Epithelial cell of proximal tubule (primary cell): Measurements from ENCODE around the gene FURIN. TPM values are rescaled to one million over a fixed set of nuclear protein-coding genes. Genes with fewer than 3 reads are reported as not detected.

Experiments
- DNase-seq: peaks from one replicate; pipeline ENCODE4 v3.0.0-alpha.2; 2011; ENCODE audit warnings: low read depth
- H3K4me3 ChIP-seq: 2 replicates; pipeline ENCODE4 v1.5.1; 2011; ENCODE audit warnings: low read depth, mild to moderate bottlenecking, low read length
- CTCF ChIP-seq: conservative IDR thresholded peaks from 2 replicates; pipeline ENCODE4 v1.5.1; 2012; ENCODE audit warnings: low read depth, mild to moderate bottlenecking, low read length
- total RNA-seq: library from RNA; depleted of rRNA; stranded (reverse); fragments of >200 nt; gene quantifications from 2 replicates; pipeline ENCODE4 v1.2.3, GENCODE V29; 2015

The FURIN gene
- total RNA-seq, 1 donor from 2014 or later, result 91.0 TPM

- no peak overlapping the region for H3K4me3 ChIP-seq
- TF ChIP-seq CTCF, result no peak
- DNase-seq, result no peak
Observed at GRCh38 chr15:90915216-90915807, 46.9 kb downstream of the FURIN start.

GRCh38 chr15:90915808-90916440 is 47.5 kb downstream of the FURIN start:
- TF ChIP-seq CTCF, result no peak

GRCh38 chr15:90916461-90916860 is 48.1 kb downstream of the FURIN start:
- TF ChIP-seq CTCF, result no peak
- no peak for DNase-seq
- H3K4me3 ChIP-seq, result no peak overlapping the region

More at GRCh38 chr15:90915808-90916440, 47.5 kb downstream of the FURIN start:
- no peak overlapping the region for H3K4me3 ChIP-seq
- DNase-seq, result no peak

DNA sequence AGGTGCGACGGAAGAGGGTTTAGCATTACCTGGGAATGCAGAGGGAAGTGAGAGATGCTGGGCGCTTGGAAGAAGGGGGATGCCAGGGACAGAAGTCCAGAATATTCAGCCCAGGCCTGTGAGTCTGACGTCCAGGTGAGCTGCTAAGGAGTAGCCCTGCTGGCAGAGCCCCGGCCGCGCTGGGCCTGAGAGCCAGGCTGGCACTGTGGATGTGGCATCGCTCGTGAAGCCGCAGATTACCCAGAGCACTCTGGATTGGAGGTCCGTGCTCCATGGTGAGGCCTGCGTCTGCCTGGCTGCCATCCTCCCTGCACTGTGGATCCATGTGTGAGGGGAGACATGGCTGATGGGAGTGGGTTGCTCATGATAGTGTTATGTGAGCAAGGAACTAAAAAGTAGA is 49.2 kb downstream of the FURIN start:
- H3K4me3 ChIP-seq, result no peak overlapping the region
- TF ChIP-seq CTCF, result no peak

GRCh38 chr15:90918034-90918788 is 49.8 kb downstream of the FURIN start:
- no peak overlapping the region for H3K4me3 ChIP-seq
- TF ChIP-seq CTCF, result no peak
- no peak for DNase-seq

More for the DNA sequence above, 49.2 kb downstream of the FURIN start:
- no peak for DNase-seq

DNA sequence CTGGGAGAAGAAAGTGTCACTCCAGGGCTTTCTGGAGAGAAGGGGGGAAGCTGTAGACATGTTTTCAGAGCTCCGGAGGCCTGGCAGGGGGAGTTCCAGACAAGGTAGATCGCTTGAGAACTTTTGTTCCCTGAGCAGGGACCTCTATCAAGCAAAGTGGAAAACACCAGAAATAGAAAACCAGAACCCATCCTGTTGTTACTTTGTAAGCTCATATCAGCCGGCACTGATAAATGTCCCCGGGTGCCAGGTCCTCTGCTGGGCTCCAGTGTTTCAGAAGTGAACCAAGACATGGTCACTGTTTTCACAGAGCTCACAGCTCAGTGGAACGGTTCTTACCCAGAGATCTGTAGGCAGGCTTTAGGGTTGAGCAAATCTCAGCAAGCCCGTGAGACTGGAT is 50.4 kb downstream of the FURIN start:
- H3K4me3 ChIP-seq, result no peak overlapping the region
- no peak for TF ChIP-seq CTCF
- DNase-seq, result no peak
